ENCODE results near the gene MOB2.

The MOB2 gene

GRCh38 chr11:1455763-1456060, 30.9 kb downstream of the MOB2 start:
- no peak for DNase-seq

GRCh38 chr11:1455032-1455762, 31.4 kb downstream of the MOB2 start:
- DNase-seq: no peak

- DNase-seq: no peak
Observed at GRCh38 chr11:1454576-1454975, 32.0 kb downstream of the MOB2 start.

- peak; percentile 61 for DNase-seq
Observed at GRCh38 chr11:1453611-1454034, 33.0 kb downstream of the MOB2 start.

GRCh38 chr11:1452744-1453143, 33.8 kb downstream of the MOB2 start:
- no peak for DNase-seq

GRCh38 chr11:1451781-1452470, 34.7 kb downstream of the MOB2 start:
- no peak for DNase-seq

GRCh38 chr11:1450949-1451710, 35.4 kb downstream of the MOB2 start:
- DNase-seq: no peak

- DNase-seq: no peak
Observed at GRCh38 chr11:1450344-1450875, 36.2 kb downstream of the MOB2 start.

- DNase-seq: no peak
Observed at GRCh38 chr11:1449490-1450243, 36.9 kb downstream of the MOB2 start.

- no peak for DNase-seq
Observed at GRCh38 chr11:1448882-1449281, 37.7 kb downstream of the MOB2 start.

- no peak for DNase-seq
Observed at GRCh38 chr11:1447845-1448825, 38.4 kb downstream of the MOB2 start.

- DNase-seq: no peak
Observed at GRCh38 chr11:1446623-1447022, 40.0 kb downstream of the MOB2 start.

- no peak for DNase-seq
Observed at GRCh38 chr11:1445741-1446445, 40.7 kb downstream of the MOB2 start.

GRCh38 chr11:1444823-1445422, 41.7 kb downstream of the MOB2 start:
- no peak for DNase-seq

- DNase-seq: no peak
Observed at GRCh38 chr11:1444321-1444720, 42.3 kb downstream of the MOB2 start.

- no peak for DNase-seq
Observed at GRCh38 chr11:1443737-1444136, 42.8 kb downstream of the MOB2 start.

- no peak for DNase-seq
Observed at GRCh38 chr11:1442807-1443366, 43.7 kb downstream of the MOB2 start.

GRCh38 chr11:1442163-1442562, 44.4 kb downstream of the MOB2 start:
- DNase-seq: no peak

GRCh38 chr11:1440496-1440895, 46.1 kb downstream of the MOB2 start:
- DNase-seq: no peak

- no peak for DNase-seq
Observed at GRCh38 chr11:1440066-1440465, 46.5 kb downstream of the MOB2 start.
